SK-N-SH treated with all-trans-retinoic acid at 6 μM for 48 hours (cell line): ENCODE data around the gene FAAH.

Source experiments
- PATZ1 ChIP-seq: fragments of 250-450 bp; sonication (Bioruptor Pico); IDR thresholded peaks from 2 replicates; pipeline ENCODE4 v1.8.0; 2020; ENCODE audit warnings: mild to moderate bottlenecking, moderate library complexity, borderline replicate concordance
- TCF4 ChIP-seq: fragments of 250-450 bp; sonication (Bioruptor Pico); IDR thresholded peaks from 2 replicates; pipeline ENCODE4 v1.8.0; 2021; ENCODE audit warnings: mild to moderate bottlenecking, moderate library complexity, borderline replicate concordance
- TF ChIP-seq, protein P1 (sequence below): fragments of 250-450 bp; sonication (Bioruptor Pico); IDR thresholded peaks from 2 replicates; pipeline ENCODE4 v1.8.0; 2021; ENCODE audit warnings: low read depth, mild to moderate bottlenecking, moderate library complexity, borderline replicate concordance

DNA sequence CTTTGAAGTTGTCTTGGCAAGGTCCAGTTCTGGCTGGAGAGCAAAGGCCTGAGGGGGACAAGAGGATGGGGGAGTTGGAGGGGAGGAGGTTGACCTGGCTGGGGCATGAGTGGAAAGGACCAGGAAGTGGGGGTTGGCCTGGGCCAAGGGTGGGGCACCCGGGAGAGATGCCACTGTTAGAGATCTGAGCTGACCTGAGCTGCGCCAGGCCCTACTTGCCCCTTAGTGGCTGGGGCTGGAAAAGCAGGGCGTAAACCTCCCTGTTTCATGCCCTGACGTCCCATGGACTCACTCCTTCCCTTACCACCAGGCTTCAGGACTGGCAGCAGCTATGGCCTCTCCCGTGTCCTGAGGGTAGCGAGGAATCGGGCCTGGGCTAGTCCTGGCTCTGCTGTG, 16.9 kb downstream of the FAAH start:
- TF ChIP-seq PATZ1 (CRISPR knock-in tag) (no peak), TCF4 (CRISPR knock-in tag) (no peak)
- TF ChIP-seq, protein P1, sequence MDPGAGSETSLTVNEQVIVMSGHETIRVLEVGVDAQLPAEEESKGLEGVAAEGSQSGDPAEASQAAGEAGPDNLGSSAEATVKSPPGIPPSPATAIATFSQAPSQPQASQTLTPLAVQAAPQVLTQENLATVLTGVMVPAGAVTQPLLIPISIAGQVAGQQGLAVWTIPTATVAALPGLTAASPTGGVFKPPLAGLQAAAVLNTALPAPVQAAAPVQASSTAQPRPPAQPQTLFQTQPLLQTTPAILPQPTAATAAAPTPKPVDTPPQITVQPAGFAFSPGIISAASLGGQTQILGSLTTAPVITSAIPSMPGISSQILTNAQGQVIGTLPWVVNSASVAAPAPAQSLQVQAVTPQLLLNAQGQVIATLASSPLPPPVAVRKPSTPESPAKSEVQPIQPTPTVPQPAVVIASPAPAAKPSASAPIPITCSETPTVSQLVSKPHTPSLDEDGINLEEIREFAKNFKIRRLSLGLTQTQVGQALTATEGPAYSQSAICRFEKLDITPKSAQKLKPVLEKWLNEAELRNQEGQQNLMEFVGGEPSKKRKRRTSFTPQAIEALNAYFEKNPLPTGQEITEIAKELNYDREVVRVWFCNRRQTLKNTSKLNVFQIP (CRISPR knock-in tag) = no peak
